HG02610 (cell line): ENCODE data around the gene FGB.

Experiments used
- ATAC-seq: cut with Tn5 transposase; IDR thresholded peaks from one replicate; pipeline ENCODE4 v1.9.1; 2021; ENCODE audit warnings: mild to moderate bottlenecking, moderate library complexity; ENCODE audit not compliant: unreplicated experiment

FGB gene

GRCh38 chr4:154617820-154618317 is 55.1 kb downstream of the FGB start:
- no peak for ATAC-seq

GRCh38 chr4:154618708-154619315 is 56.0 kb downstream of the FGB start:
- ATAC-seq = peak; percentile 70

GRCh38 chr4:154620111-154620510 is 57.3 kb downstream of the FGB start:
- no peak for ATAC-seq
